Regular cardiac myocyte (primary cell): ENCODE results near the gene TTC39A. TPM values are rescaled to one million over a fixed set of nuclear protein-coding genes. Genes with fewer than 3 reads are reported as not detected.

ENCODE experiments used
- total RNA-seq: library from RNA; depleted of rRNA; stranded (reverse); fragments of >200 nt; gene quantifications from 2 replicates; pipeline ENCODE4 v1.2.3, GENCODE V29; 2014

The TTC39A gene
- 0.85 and 1.5 TPM in 2 replicates for total RNA-seq

DNA sequence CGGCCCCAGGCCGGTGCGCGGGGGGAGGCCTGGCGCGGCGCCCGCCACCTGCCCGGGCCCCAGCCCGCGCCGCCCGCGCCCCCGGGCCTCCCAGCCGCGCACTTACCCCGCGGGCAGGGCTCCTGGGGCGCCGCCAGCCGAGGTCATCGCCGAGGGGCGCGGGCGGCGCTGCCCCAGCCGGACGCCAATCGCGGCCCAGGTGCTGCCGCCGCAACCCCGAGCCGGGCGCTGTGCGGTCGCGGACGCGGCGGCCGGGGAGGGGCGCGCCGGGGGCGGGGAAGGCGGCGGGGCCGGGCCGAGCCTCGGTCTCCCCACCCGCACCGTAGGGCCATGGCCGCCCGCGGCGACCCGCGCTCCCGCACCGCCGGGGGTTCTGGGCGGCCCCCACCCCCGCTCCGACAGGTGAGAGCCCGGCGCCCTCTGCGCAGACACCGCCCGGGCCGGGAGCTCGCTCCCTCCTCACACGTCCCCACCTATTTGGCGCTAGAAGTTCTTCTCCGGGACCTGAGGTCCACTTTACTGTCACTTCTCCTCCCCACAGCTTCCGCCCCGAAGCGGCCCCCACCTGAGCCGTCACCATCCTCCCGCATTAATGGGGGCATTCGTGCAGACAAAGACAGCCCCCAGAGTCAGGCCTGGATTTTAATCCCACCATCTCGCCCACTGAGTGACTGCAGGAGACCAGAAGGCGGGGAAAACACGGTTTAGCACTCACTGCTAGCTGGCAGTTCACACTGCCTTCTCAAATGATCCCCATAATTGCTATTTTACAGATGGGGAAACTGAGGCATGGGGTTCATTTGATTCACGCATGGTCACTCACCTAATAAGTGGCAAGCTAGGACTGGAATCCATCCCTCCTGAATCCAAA is at the start of gene TTC39A:
Gene TTC39A (minus strand): TSS at position 232 of the 871 bp plus-strand sequence. CDS start 85 bp downstream, at position 147.

Other genes with a start within 250 kb of the TTC39A start
- not detected in 2 replicates for gene C1orf185, start 228.3 kb downstream of the TTC39A start, total RNA-seq
- 101 and 138 TPM in 2 replicates for gene RNF11, start 94.3 kb downstream of the TTC39A start, total RNA-seq
- 46.8 and 84.8 TPM in 2 replicates for gene EPS15, start 188.7 kb upstream of the TTC39A start, total RNA-seq